Upper lobe of left lung (tissue), 4 donors: ENCODE measurements around the gene TSSK2.

ENCODE experiments used
- EP300 ChIP-seq, 4 donors: sonication (generic); formaldehyde crosslinking; IDR thresholded peaks; one replicate each; pipeline ENCODE4 v1.5.1; 2017; ENCODE audit warnings: antibody characterized with exemption in 4 of 4, control low read depth in 2 of 4
- POLR2A ChIP-seq, 4 donors: fragments of 450-650 bp; IDR thresholded peaks; one replicate each; pipeline ENCODE4 v1.5.1; 2016 to 2017; ENCODE audit warnings: antibody characterized with exemption in 4 of 4, mild to moderate bottlenecking in 2 of 4
- TF ChIP-seq, protein P1 (sequence below), 6 experiments: fragments of 450-650 bp in 4 of 6; fragments of 200-600 bp in 2 of 6; sonication (generic) in 2 of 6; IDR thresholded peaks; one replicate each; pipeline ENCODE4 v1.5.1; 2016 to 2019; ENCODE audit warnings: antibody characterized with exemption in 6 of 6

DNA sequence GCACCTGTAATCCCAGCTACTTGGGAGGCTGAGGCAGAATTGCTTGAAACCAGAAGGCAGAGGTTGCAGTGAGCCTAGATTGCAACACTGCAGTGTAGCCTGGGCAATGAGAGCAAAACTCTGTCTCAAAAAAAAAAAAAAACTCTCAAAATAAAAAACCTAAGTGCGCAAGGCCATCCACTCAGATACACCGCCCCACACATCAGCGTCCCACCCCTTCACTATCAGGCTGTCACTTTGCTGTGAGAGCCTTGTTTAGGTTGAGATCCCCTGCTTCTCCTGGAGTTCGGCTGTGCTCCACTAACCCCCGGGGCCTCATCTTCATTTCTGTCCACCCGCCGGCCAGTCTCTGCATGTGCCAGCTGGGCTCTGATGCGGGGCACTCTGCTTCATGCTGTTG, 35.3 kb downstream of the TSSK2 start:
- TF ChIP-seq EP300 (IDR thresholded peaks at IDR 0.05): no peak
- TF ChIP-seq, protein P1, sequence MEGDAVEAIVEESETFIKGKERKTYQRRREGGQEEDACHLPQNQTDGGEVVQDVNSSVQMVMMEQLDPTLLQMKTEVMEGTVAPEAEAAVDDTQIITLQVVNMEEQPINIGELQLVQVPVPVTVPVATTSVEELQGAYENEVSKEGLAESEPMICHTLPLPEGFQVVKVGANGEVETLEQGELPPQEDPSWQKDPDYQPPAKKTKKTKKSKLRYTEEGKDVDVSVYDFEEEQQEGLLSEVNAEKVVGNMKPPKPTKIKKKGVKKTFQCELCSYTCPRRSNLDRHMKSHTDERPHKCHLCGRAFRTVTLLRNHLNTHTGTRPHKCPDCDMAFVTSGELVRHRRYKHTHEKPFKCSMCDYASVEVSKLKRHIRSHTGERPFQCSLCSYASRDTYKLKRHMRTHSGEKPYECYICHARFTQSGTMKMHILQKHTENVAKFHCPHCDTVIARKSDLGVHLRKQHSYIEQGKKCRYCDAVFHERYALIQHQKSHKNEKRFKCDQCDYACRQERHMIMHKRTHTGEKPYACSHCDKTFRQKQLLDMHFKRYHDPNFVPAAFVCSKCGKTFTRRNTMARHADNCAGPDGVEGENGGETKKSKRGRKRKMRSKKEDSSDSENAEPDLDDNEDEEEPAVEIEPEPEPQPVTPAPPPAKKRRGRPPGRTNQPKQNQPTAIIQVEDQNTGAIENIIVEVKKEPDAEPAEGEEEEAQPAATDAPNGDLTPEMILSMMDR (IDR thresholded peaks at IDR 0.05): no peak
- TF ChIP-seq POLR2A (IDR thresholded peaks at IDR 0.05): no peak
